GM18517 (cell line): ENCODE measurements around the gene NOSTRIN.
"Not testable (repeated sequence)": the region's sequence is repeated elsewhere in the genome, so short reads cannot be mapped to it uniquely, and the experiment has no call there.

Source experiments
- ATAC-seq: cut with Tn5 transposase; IDR thresholded peaks from one replicate; pipeline ENCODE4 v1.9.1; 2021; ENCODE audit warnings: mild to moderate bottlenecking, moderate library complexity; ENCODE audit not compliant: unreplicated experiment

NOSTRIN gene

DNA sequence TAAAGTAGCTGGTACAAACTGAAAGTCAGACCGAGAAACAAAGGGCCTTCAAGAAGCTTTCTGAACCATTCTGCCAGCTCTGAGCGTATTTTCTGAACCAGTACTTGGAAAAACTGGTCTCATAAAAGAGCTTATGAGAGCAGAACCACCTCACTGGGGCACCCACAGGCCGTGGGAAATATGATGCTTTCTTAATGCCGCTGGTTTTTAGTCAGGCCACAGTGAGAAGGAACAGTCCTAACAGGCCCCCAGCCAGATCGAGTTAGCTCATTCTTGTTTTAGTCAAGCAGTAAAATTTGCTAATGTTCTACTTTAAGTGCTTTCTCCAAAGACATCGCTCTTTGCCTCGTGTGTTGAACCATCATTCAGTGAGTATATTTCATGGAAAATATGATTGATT is 12.7 kb upstream of the NOSTRIN start:
- no peak for ATAC-seq

GRCh38 chr2:168790226-168790902 is 12.1 kb upstream of the NOSTRIN start:
- no peak for ATAC-seq

GRCh38 chr2:168791140-168791539 is 11.3 kb upstream of the NOSTRIN start:
- ATAC-seq: not testable (repeated sequence)

DNA sequence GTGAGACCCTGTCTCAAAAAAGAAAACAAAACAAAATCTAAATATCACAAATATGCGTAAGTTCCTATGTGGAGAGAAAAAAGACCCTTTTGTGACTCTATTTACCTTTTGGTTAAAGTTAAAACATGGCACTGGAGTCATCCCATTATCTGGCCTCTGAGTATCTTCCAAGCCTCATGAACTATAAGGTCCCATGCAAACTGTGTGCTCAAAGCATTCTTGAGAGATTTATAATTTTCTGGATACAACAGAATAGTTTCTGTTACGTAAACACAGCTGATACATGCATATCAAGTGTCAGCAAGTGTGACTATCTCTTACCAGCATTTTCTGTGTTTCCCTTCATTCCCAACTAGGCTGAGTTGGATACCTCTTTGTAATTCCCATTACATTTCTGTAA is 8.8 kb upstream of the NOSTRIN start:
- ATAC-seq: no peak

DNA sequence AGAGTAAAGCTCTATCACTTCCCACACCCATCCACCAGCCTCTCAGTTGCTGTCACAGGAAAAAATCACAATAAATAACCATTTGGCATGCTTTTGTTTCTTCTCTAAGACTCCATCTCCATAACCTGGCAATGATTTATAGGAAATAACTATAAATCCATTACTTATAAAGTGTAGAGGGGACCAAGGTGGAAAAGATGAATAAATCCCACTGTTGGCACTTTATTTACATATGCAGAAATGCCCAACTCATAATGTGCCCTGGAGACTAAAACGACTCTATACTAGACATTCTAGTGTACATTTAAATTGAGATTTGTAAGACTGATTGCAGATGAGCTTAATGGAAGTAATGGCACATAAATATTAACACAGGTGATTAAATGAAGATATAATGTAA is 7.5 kb upstream of the NOSTRIN start:
- ATAC-seq: no peak

DNA sequence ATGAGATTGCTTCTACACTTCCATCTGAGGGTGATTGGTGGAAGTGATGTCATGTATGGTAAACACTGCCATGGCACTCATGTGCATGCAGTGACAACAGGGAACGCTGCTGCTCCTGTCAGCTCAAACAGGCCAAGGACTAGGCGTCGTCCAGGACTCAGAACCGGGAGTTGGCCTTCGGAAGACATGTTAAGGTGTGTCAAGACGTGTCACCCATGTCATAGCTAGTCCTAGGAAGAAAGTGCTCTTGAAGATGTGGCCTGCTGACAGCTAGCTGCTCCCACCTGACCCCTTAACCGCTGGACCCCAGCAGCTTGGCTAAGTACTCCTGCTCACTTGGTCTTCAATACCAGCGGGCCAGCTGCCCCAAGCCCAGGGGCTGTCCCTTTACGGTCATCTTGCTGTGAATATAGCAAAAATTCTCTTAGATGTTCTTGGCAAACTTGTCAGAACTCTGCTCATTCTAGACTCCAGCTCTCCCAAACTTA is 6.3 kb upstream of the NOSTRIN start:
- no peak for ATAC-seq

DNA sequence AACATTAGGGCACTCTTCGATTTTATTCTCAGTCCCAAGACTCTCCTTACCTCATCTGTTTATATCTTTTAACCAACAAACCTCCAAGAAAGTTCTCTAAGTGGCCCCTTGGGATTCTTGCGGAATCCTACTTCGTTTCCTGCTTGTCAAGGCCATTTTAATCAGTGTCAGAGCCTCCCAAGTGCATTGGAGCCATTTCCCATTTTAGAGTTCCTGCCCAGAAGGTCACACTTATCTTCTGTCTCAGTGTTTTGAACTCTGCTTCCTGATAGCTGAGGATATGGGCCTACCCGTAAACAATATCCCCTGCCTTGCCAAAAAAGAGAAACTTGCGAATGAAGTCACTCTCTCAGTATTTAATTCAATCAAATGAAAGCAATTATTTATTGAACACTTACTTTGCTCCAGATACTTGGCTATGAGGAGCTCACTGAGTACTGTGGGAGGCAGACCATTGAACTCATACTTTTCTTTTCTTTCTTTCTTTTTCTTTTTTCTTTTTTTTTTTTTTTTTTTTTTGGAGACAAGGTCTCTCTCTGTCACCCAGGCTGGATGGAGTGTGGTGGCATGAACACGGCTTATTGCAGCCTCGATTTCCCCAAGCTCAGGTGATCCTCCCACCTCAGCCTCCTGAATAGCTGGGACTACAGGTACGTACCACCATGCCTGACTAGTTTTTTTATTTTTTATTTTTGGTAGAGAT is 5.7 kb upstream of the NOSTRIN start:
- ATAC-seq: no peak

DNA sequence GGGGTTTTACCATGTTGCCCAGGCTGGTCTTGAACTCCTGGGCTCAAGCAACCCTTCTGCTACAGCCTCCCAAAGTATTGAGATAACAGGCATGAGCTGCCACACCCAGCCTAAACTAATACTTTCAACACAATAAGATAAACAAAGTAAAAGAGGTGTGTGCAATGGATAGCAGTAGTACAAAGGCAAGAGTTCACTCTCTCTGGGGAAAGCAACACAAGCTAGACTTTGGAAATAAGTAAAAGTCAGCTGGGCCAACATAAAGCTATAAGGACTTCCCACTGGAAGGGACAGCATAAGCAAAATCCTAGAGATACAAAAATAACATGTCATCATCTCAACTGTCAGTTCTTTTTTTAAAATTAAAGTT is 5.2 kb upstream of the NOSTRIN start:
- no peak for ATAC-seq

DNA sequence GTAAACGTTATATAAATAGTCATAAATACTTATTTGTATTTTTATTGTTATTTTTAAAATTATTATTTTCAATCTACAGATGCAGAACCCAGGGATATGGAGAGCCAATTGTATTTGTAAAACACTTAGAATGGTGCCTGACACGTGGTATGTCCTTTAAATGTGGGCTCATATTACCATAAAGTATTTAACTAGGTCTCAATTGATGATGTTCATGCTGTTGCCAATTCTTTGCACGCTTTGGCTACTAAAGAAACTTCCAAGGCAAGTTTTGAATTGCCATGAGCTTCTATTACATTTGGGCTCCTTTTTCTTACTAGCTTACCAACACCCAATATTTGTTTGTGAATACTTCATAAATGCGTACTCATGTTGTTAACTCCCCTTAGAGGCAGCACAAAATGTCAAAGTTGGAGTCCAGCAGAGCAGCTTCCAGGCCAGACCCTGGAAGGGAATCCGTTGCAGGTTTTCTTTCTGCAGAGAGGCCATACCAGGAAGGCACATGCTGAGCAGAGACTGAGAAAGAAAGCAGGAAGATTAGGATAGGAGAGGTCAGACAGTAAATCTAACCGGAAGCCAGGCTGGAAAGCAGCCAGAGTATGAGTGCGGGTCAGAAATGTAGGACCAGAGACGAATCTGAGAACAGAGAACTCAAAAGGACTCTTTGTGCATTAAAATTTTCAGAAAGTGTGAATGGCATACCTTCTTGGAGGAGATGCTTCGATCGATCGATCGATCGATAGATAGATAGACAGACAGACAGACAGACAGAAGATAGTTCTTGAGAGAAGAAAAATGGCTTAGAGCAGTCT is 4.2 kb upstream of the NOSTRIN start:
- ATAC-seq: no peak

DNA sequence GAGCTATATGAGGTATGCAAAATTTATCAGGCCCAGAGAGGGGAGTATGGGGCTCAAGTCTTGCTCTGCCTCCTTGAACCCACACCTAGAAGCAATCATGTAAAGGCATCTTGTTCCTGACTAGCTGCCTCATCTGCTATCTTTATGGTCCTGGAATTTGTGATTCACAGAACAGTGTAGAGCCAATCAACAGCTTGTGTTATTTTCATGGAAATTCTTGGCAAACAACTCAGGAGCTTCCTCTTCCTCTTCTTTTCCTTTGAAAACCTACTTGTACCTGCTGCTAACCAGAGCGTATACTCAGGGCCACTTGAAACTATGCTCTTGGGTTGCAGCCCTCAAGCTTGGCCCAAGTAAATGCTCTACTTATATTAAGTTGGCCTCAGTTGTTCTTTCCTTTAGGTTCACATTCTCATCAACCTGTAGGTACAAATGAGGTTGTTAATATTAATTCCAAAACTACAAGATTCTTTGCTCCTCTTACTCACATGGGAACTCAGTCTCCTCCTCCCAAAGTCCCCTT is 3.5 kb upstream of the NOSTRIN start:
- ATAC-seq: no peak

DNA sequence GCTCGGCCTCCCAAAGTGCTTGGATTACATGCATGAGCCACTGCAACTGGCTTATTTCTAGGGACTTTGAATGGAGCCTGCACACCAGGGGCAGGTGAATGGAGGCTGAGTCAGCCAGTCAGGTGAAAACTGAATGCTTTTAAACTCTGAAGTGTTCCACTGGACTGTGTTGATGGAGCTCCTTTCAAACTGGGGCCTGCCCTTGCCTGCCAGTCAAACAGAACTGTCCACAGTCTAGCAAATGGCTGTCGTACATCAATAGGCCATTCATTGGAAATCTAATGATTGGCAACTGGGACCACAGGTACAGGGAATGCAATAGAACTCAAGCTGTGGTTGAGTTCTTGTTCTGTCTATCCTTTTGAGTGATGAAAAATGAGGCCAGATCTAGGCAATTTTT is 966 bp upstream of the NOSTRIN start:
- no peak for ATAC-seq

GRCh38 chr2:168802859-168803725 is 655 bp downstream of the NOSTRIN start:
- no peak for ATAC-seq

GRCh38 chr2:168804214-168804613 is 1.8 kb downstream of the NOSTRIN start:
- ATAC-seq: no peak

DNA sequence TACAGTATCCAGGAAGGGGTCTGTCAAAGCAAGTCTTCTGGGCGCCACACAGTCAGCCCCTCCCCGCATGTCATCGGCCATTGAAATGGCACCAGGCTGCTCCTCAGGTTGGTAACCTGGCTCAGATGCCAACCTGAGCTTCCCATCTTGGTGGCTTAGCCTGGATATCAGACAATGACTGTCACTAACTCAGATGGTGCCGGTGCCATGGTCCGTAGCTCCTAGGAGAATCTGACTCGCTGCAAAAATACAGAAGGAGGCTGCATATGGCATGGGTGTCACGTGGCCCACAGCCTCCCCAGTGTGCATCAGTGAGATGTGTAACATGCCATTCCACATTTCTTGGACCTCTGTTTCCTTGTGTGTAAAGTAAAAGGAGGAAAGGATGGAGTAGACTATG is 3.2 kb downstream of the NOSTRIN start:
- no peak for ATAC-seq

DNA sequence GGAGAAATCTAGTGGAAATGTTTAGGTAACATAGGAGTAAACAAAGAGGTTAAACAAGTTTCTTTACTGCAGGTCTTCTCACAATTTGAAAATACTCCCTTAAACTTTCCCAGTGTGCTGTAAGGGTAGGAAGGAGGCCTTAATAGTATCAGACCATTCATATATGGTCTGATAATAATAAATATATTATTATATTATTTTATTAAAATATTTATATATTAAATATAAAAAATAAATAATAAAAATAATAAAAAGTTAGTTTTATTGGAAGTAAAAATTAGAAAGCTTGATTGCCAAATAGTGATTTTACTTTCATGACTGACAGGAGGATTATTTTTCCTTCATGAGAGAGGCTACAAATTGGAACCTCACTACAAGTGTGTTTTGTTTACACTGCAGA is 7.1 kb downstream of the NOSTRIN start:
- ATAC-seq: no peak

- no peak for ATAC-seq
Measured at GRCh38 chr2:168810235-168810634, 7.8 kb downstream of the NOSTRIN start.

DNA sequence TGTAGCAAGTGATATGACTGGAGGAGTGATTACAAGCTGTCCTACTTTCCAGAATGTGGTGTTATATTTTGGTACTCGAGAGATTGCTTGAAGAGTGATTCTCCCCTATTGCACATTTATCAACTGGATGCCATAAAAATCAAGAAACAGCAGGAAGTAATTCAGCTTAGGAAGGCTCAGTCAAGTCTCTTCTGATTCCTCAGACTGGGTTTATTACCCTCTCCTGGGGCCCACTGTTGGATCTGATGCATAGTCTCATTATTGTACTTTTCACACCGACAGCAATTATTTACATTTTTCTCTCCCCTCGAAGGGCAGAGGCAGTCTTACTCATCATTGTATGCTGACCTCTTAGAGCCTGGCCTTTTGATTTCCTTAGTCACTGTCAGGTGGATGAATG is 9.3 kb downstream of the NOSTRIN start:
- no peak for ATAC-seq

- ATAC-seq: no peak
Measured at GRCh38 chr2:168814046-168814445, 11.6 kb downstream of the NOSTRIN start.

DNA sequence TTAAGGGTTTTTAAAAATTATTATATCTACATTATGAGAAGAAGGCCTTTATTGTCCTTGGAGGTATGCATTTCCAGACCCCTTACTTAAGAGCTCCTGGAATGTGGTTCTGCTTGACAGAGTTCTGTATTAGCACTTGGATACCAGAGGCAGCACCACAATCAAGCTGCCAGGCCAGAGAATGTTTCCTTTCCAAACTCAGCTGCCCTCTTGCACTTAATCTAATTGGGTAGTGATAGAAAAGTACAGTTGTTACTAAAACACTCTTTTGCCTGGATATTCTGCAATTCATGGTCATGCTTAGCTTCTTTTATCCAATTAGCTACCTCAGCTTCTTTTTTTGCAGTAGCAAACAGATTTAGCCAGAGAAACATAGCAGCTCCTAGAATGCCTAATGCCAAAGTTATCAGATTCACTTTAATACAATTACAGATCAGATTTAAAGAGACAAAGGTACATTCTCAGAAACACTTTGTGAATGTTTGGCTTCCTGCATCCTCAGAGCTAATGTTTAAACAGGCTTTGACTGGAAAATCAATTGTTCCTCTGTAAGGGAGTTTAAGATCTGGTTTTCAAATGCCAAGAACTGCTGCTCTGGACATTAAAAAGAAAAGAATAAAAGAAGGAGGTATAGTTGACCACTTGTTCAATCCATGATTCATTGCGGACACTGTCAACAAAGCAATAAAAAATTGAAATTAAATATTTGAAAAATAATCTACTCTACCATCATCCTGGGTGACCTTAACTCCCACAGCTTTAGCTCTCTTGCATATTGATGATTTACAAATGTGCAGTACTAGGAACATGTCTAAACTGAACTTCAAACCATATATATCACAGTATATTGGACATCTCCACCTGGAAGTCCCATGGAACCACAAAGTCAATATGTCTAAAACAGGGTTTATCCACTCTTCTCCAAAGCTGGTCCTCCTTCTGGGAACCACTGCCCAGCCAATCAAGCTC is 12.8 kb downstream of the NOSTRIN start:
- ATAC-seq: no peak
